ENCODE data around the gene PUSL1.

The PUSL1 gene

DNA sequence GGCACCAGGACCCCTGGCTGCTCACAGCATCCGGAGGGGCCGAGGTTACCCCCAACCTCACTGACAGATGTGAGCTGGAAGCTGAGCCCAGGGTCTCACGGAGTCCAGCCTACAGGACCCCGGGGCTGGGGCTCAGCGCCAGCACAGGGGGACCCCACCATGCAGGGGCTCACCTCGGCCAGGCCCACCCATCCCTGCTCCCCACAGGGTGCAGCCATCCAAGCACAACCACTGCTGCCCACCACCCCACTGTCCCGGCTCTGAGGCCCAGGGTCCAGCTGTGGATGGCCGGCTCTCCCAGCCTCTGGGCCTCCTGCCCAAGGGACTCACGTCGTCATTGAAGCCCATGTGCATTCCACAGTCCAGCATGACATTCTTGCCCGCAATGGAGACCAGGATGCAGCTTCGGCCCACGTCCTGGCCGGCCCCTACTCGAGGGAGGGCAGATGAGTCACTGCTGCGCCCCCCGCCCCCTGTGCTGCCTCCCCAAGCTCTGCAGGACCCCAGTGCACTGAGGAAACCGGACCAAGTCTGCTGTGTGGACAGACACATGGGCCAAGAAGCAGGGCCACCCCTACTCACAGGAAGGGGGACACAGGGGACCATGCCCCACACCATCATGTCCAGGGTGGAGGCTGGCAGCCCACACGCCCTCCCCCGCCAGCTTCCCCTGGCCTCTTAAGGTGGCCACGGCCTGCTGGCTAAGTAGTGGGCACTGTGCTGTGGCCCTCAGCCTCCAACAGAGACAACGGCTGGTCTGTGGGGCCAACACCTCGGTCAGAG, 12.5 kb downstream of the PUSL1 start:
- 83% methylated on average over 23 of the region's 23 CpGs for WGBS
- no peak overlapping the region for H3K4ac ChIP-seq (ENCODE audit: low read depth in 1 of 2, low read length in 2 of 2)
- no peak overlapping the region for H2BK12ac ChIP-seq (ENCODE audit: low read length in 2 of 2)
- H2BK15ac ChIP-seq (ENCODE audit: low read depth, poor library complexity, severe bottlenecking) = no peak overlapping the region
- no peak overlapping the region for H3K4me2 ChIP-seq (ENCODE audit: low read length, poor library complexity, severe bottlenecking)
- no peak overlapping the region for H2BK120ac ChIP-seq (ENCODE audit: low read depth, low read length)
- H3K36me3 ChIP-seq (ENCODE audit: control insufficient read depth in 1 of 2, insufficient read depth in 2 of 2, low read depth in 1 of 2, low read length in 2 of 2) = peaks cover 29 to 57% of the 10 kb centered on the region in 2 experiments
- peaks cover 59% of the 10 kb centered on the region for H3K4me1 ChIP-seq (ENCODE audit: control insufficient read depth, insufficient read depth, low read depth, low read length)
- no peaks in the 10 kb centered on the region for H3K9me3 ChIP-seq (ENCODE audit: control insufficient read depth, low read length)
- no peak overlapping the region for H3K4me3 ChIP-seq (ENCODE audit: insufficient read depth in 1 of 2, low read depth in 1 of 2, low read length in 2 of 2)
- no peak overlapping the region for H2AK5ac ChIP-seq (ENCODE audit: low read length, severe bottlenecking)
- no peak overlapping the region for H2BK5ac ChIP-seq (ENCODE audit: low read depth, low read length, poor library complexity, severe bottlenecking)
- no peaks in the 10 kb centered on the region for H3K27me3 ChIP-seq (ENCODE audit: control insufficient read depth in 1 of 2, insufficient read depth in 1 of 2, low read length in 2 of 2)
- H3K9ac ChIP-seq (ENCODE audit: low read length) = peak overlapping the region; percentile 57
- no peak overlapping the region for H4K91ac ChIP-seq (ENCODE audit: low read length)
- no peak for DNase-seq
- no peak overlapping the region for H3K23ac ChIP-seq (ENCODE audit: low read length in 2 of 2)
- no peak overlapping the region for H3K14ac ChIP-seq (ENCODE audit: low read length in 2 of 2)
- H3K79me1 ChIP-seq (replicated peaks; ENCODE audit: low read length, poor library complexity, severe bottlenecking) = peaks cover 11% of the 10 kb centered on the region
- H3K27ac ChIP-seq (ENCODE audit: low read length, poor library complexity, severe bottlenecking) = peak overlapping the region; percentile 1
- no peak overlapping the region for H4K8ac ChIP-seq (ENCODE audit: low read length)
- H2AFZ ChIP-seq (ENCODE audit: low read depth, low read length) = no peak overlapping the region
- H3K18ac ChIP-seq (ENCODE audit: low read depth in 1 of 2, low read length in 2 of 2) = no peak overlapping the region

DNA sequence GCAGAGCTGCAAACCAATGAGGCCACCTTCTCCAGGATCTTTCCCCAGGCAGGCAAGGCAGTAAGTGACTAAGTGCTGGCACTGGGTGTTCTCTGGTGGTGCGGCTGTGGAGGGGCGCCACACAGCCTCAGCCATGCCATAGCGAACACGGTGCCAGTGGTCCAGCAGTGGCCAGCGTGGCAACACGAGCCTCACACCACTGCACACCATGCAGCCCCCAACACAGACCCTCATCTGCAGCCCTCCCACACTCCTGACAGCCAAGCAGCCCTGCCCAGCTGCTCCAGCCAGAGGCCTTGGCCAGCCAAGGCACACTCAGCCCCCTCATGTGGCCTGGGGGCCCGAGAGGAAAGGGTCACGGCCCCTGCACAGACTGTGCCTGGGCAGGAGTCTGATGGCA, 13.1 kb downstream of the PUSL1 start:
- Histone ChIP-seq H3K9ac (ENCODE audit: low read length) (peak overlapping the region; percentile 57), H3K36me3 (ENCODE audit: control insufficient read depth in 1 of 2, insufficient read depth in 2 of 2, low read depth in 1 of 2, low read length in 2 of 2) (peaks cover 25 to 55% of the 10 kb centered on the region in 2 experiments), H3K18ac (ENCODE audit: low read depth in 1 of 2, low read length in 2 of 2) (no peak overlapping the region), H3K14ac (ENCODE audit: low read length in 2 of 2) (no peak overlapping the region), H2AFZ (ENCODE audit: low read depth, low read length) (no peak overlapping the region), H4K91ac (ENCODE audit: low read length) (peak overlapping the region; percentile 65), H2BK12ac (ENCODE audit: low read length in 2 of 2) (no peak overlapping the region), H3K23ac (ENCODE audit: low read length in 2 of 2) (no peak overlapping the region), H3K27me3 (ENCODE audit: control insufficient read depth in 1 of 2, insufficient read depth in 1 of 2, low read length in 2 of 2) (no peaks in the 10 kb centered on the region), H3K27ac (ENCODE audit: low read length, poor library complexity, severe bottlenecking) (no peak overlapping the region), H3K9me3 (ENCODE audit: control insufficient read depth, low read length) (no peaks in the 10 kb centered on the region), H3K79me1 (replicated peaks; ENCODE audit: low read length, poor library complexity, severe bottlenecking) (peaks cover 13% of the 10 kb centered on the region), H2BK15ac (ENCODE audit: low read depth, poor library complexity, severe bottlenecking) (no peak overlapping the region), H3K4me3 (ENCODE audit: insufficient read depth in 1 of 2, low read depth in 1 of 2, low read length in 2 of 2) (no peak overlapping the region), H2BK5ac (ENCODE audit: low read depth, low read length, poor library complexity, severe bottlenecking) (no peak overlapping the region), H3K4me2 (ENCODE audit: low read length, poor library complexity, severe bottlenecking) (no peak overlapping the region), H3K4ac (ENCODE audit: low read depth in 1 of 2, low read length in 2 of 2) (no peak overlapping the region), H2BK120ac (ENCODE audit: low read depth, low read length) (no peak overlapping the region), H2AK5ac (ENCODE audit: low read length, severe bottlenecking) (no peak overlapping the region), H4K8ac (ENCODE audit: low read length) (no peak overlapping the region), H3K4me1 (ENCODE audit: control insufficient read depth, insufficient read depth, low read depth, low read length) (peaks cover 64% of the 10 kb centered on the region)
- DNase-seq = no peak
- WGBS = 98% methylated on average over 8 of the region's 8 CpGs

- peaks cover 19% of the 10 kb centered on the region for H3K79me1 ChIP-seq (replicated peaks; ENCODE audit: low read length, poor library complexity, severe bottlenecking)
- no peak overlapping the region for H3K4me3 ChIP-seq (ENCODE audit: insufficient read depth in 1 of 2, low read depth in 1 of 2, low read length in 2 of 2)
- peaks cover 66% of the 10 kb centered on the region for H3K4me1 ChIP-seq (ENCODE audit: control insufficient read depth, insufficient read depth, low read depth, low read length)
- H3K4me2 ChIP-seq (ENCODE audit: low read length, poor library complexity, severe bottlenecking) = no peak overlapping the region
- DNase-seq = no peak
- no peak overlapping the region for H3K23ac ChIP-seq (ENCODE audit: low read length in 2 of 2)
- no peak overlapping the region for H2AFZ ChIP-seq (ENCODE audit: low read depth, low read length)
- H3K14ac ChIP-seq (ENCODE audit: low read length in 2 of 2) = no peak overlapping the region
- H2AK5ac ChIP-seq (ENCODE audit: low read length, severe bottlenecking) = no peak overlapping the region
- no peak overlapping the region for H3K27ac ChIP-seq (ENCODE audit: low read length, poor library complexity, severe bottlenecking)
- H3K18ac ChIP-seq (ENCODE audit: low read depth in 1 of 2, low read length in 2 of 2) = no peak overlapping the region
- H4K8ac ChIP-seq (ENCODE audit: low read length) = peak overlapping the region; percentile 20
- WGBS = 95% methylated on average over 9 of the region's 14 CpGs
- no peaks in the 10 kb centered on the region for H3K9me3 ChIP-seq (ENCODE audit: control insufficient read depth, low read length)
- H3K36me3 ChIP-seq (ENCODE audit: control insufficient read depth in 1 of 2, insufficient read depth in 2 of 2, low read depth in 1 of 2, low read length in 2 of 2) = peaks cover 30 to 58% of the 10 kb centered on the region in 2 experiments
- no peaks in the 10 kb centered on the region for H3K27me3 ChIP-seq (ENCODE audit: control insufficient read depth in 1 of 2, insufficient read depth in 1 of 2, low read length in 2 of 2)
- no peak overlapping the region for H2BK12ac ChIP-seq (ENCODE audit: low read length in 2 of 2)
- H3K4ac ChIP-seq (ENCODE audit: low read depth in 1 of 2, low read length in 2 of 2) = no peak overlapping the region
- H2BK5ac ChIP-seq (ENCODE audit: low read depth, low read length, poor library complexity, severe bottlenecking) = no peak overlapping the region
- no peak overlapping the region for H4K91ac ChIP-seq (ENCODE audit: low read length)
- no peak overlapping the region for H2BK120ac ChIP-seq (ENCODE audit: low read depth, low read length)
- no peak overlapping the region for H2BK15ac ChIP-seq (ENCODE audit: low read depth, poor library complexity, severe bottlenecking)
- peak overlapping the region; percentile 29 for H3K9ac ChIP-seq (ENCODE audit: low read length)
Observed at GRCh38 chr1:1322418-1322817, 14.0 kb downstream of the PUSL1 start.

DNA sequence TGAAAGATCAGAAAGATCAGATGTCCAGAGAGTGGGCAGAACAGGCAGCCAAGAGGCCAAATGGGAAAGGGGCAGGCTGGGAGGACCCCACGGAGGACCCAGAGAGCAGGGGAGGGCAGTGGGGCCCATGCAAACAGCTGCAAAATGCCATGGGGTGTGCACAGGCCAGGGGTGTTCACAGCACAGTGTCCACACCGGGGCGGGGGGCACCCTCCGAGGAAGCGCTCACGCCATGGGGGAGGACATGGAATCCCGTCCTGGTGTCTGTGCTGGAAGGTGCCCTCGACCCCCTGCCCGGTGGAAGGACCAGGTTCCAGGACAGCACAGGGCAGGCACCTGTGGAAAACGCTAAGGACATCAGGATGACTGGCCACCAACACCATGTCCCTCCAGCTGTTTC, 14.6 kb downstream of the PUSL1 start:
- H3K23ac ChIP-seq (ENCODE audit: low read length in 2 of 2) = no peak overlapping the region
- H3K9me3 ChIP-seq (ENCODE audit: control insufficient read depth, low read length) = no peaks in the 10 kb centered on the region
- H2BK15ac ChIP-seq (ENCODE audit: low read depth, poor library complexity, severe bottlenecking) = no peak overlapping the region
- H3K27me3 ChIP-seq (ENCODE audit: control insufficient read depth in 1 of 2, insufficient read depth in 1 of 2, low read length in 2 of 2) = no peaks in the 10 kb centered on the region
- H2BK12ac ChIP-seq (ENCODE audit: low read length in 2 of 2) = peak overlapping the region in 1 of 2 experiments; percentile 15
- no peak overlapping the region for H4K8ac ChIP-seq (ENCODE audit: low read length)
- H4K91ac ChIP-seq (ENCODE audit: low read length) = no peak overlapping the region
- no peak overlapping the region for H2BK120ac ChIP-seq (ENCODE audit: low read depth, low read length)
- H3K4me2 ChIP-seq (ENCODE audit: low read length, poor library complexity, severe bottlenecking) = peak overlapping the region; percentile 30
- H3K4me3 ChIP-seq (ENCODE audit: insufficient read depth in 1 of 2, low read depth in 1 of 2, low read length in 2 of 2) = peak overlapping the region in 1 of 2 experiments; percentile 64
- no peak overlapping the region for H3K27ac ChIP-seq (ENCODE audit: low read length, poor library complexity, severe bottlenecking)
- H3K14ac ChIP-seq (ENCODE audit: low read length in 2 of 2) = no peak overlapping the region
- H3K4me1 ChIP-seq (ENCODE audit: control insufficient read depth, insufficient read depth, low read depth, low read length) = peaks cover 64% of the 10 kb centered on the region
- 96% methylated on average over 10 of the region's 10 CpGs for WGBS
- H3K36me3 ChIP-seq (ENCODE audit: control insufficient read depth in 1 of 2, insufficient read depth in 2 of 2, low read depth in 1 of 2, low read length in 2 of 2) = peaks cover 31 to 62% of the 10 kb centered on the region in 2 experiments
- no peak overlapping the region for H3K4ac ChIP-seq (ENCODE audit: low read depth in 1 of 2, low read length in 2 of 2)
- no peak overlapping the region for H2AFZ ChIP-seq (ENCODE audit: low read depth, low read length)
- DNase-seq = no peak
- peaks cover 17% of the 10 kb centered on the region for H3K79me1 ChIP-seq (replicated peaks; ENCODE audit: low read length, poor library complexity, severe bottlenecking)
- no peak overlapping the region for H3K18ac ChIP-seq (ENCODE audit: low read depth in 1 of 2, low read length in 2 of 2)
- H3K9ac ChIP-seq (ENCODE audit: low read length) = peak overlapping the region; percentile 58
- H2BK5ac ChIP-seq (ENCODE audit: low read depth, low read length, poor library complexity, severe bottlenecking) = no peak overlapping the region
- no peak overlapping the region for H2AK5ac ChIP-seq (ENCODE audit: low read length, severe bottlenecking)

All from mesenchymal stem cell (in vitro differentiated cells and primary cell).